Measurements from ENCODE around the gene SATB2. TPM values are rescaled to one million over a fixed set of nuclear protein-coding genes. Genes with fewer than 3 reads are reported as not detected.

The SATB2 gene
- total RNA-seq, 1 donor from 2014 or later, result 4.0 TPM

DNA sequence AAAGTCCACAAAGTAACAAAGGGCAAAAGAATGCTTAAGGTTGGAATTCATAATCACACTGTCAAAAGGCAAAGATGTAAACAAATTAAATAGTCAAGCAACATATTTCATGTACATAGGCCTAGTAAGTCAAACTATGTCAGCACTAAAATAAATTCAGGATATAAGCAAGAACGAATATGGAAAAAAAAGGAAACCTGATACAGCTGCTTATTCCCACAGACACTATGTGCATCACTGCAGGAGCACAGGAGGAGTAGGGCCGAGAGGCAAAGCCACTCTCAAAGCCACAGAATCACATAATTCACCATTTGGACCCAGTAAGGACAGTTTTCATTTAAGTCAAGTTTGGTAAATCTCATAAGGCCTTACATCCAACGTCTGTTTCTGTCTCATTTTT, 116.6 kb downstream of the SATB2 start:
- H3K27me3 Mint-ChIP-seq (ENCODE audit: low read depth), result no peaks in the 10 kb centered on the region
- no peak overlapping the region for H3K27ac Mint-ChIP-seq
- H3K36me3 Mint-ChIP-seq, result no peaks in the 10 kb centered on the region

DNA sequence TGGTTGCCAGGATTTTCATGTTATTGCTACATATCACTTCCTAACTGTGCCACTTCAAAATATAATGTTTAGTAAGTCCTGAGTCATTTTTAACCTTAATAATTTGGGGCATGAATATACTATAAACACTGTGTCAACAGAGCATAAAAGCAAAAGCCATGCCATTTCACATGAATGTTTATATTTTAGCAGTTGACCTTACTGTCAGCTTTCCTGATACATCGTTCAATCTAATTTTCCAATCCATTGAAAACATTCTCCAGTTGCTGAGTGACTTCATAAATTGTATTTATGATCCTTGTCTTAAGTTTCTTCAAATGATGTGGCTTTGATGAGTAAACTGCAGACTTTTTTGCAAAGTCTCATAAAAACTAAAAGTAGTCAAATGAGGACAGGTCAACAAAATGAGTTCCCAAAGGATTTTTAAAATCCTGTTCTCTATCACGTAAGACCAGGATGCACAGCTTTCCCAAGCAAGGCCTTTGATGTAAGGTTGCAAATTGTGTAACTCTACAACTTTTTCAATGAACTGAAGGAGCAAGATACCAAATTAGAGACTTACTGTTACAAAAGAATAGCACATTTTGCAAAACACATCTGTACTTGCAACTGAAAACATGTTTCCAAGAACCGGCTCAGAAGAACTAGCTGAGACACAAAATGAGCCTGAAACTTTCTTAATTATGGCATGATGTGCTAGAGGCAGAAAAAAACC, 117.7 kb downstream of the SATB2 start:
- Mint-ChIP-seq H3K4me1 (no peaks in the 10 kb centered on the region), H3K36me3 (no peaks in the 10 kb centered on the region), H3K27me3 (ENCODE audit: low read depth) (no peaks in the 10 kb centered on the region), H3K27ac (no peak overlapping the region), H3K4me3 (no peak overlapping the region), H3K9me3 (no peaks in the 10 kb centered on the region)
- DNase-seq (ENCODE audit: low spot score in 2 of 2, unreplicated experiment in 2 of 2), result no peak
- TF ChIP-seq CTCF (IDR thresholded peaks at IDR 0.05; ENCODE audit: unreplicated experiment), result no peak

More for the DNA sequence above, 116.6 kb downstream of the SATB2 start:
- no peak for DNase-seq (ENCODE audit: low spot score in 2 of 2, unreplicated experiment in 2 of 2)
- H3K4me3 Mint-ChIP-seq, result no peak overlapping the region
- TF ChIP-seq CTCF (IDR thresholded peaks at IDR 0.05; ENCODE audit: unreplicated experiment), result no peak
- no peaks in the 10 kb centered on the region for H3K9me3 Mint-ChIP-seq
- no peaks in the 10 kb centered on the region for H3K4me1 Mint-ChIP-seq

DNA sequence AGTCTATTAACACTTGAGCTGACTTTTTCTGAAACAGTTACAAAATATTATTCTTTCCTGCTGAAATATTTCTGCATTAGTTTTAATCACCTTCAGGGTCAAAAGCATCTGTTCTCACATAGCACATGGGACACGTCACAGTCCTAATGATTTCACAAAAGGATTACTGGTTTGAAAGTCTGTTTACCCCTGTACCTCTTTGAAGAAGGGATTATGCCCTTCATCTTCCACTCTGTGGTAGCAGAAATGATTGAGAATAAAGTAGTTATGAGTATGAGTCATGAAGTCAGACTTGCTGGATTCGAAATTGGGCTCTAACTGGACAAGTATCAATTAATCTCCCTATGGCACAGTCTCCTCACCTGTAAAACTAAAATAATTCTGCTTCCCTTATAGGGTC, 121.2 kb downstream of the SATB2 start:
- DNase-seq (ENCODE audit: low spot score in 2 of 2, unreplicated experiment in 2 of 2), result no peak
- Mint-ChIP-seq H3K36me3 (no peaks in the 10 kb centered on the region), H3K4me1 (peaks cover under 1% of the 10 kb centered on the region), H3K9me3 (no peaks in the 10 kb centered on the region), H3K27me3 (ENCODE audit: low read depth) (peaks cover 2% of the 10 kb centered on the region), H3K4me3 (no peak overlapping the region), H3K27ac (no peak overlapping the region)
- TF ChIP-seq CTCF (IDR thresholded peaks at IDR 0.05; ENCODE audit: unreplicated experiment), result no peak

GRCh38 chr2:199335502-199335901, 122.2 kb downstream of the SATB2 start:
- no peak overlapping the region for H3K27ac Mint-ChIP-seq
- H3K36me3 Mint-ChIP-seq, result no peaks in the 10 kb centered on the region
- DNase-seq (ENCODE audit: low spot score in 2 of 2, unreplicated experiment in 2 of 2), result no peak
- H3K4me3 Mint-ChIP-seq, result no peak overlapping the region
- no peaks in the 10 kb centered on the region for H3K9me3 Mint-ChIP-seq
- peaks cover 4% of the 10 kb centered on the region for H3K27me3 Mint-ChIP-seq (ENCODE audit: low read depth)
- peaks cover 2% of the 10 kb centered on the region for H3K4me1 Mint-ChIP-seq
- no peak for TF ChIP-seq CTCF (IDR thresholded peaks at IDR 0.05; ENCODE audit: unreplicated experiment)

GRCh38 chr2:199329466-199329865, 128.3 kb downstream of the SATB2 start:
- no peak overlapping the region for H3K27ac Mint-ChIP-seq
- peaks cover 2% of the 10 kb centered on the region for H3K4me1 Mint-ChIP-seq
- no peaks in the 10 kb centered on the region for H3K9me3 Mint-ChIP-seq
- no peak overlapping the region for H3K4me3 Mint-ChIP-seq
- TF ChIP-seq CTCF (IDR thresholded peaks at IDR 0.05; ENCODE audit: unreplicated experiment), result no peak
- peaks cover 2% of the 10 kb centered on the region for H3K27me3 Mint-ChIP-seq (ENCODE audit: low read depth)
- DNase-seq (ENCODE audit: low spot score in 2 of 2, unreplicated experiment in 2 of 2), result no peak
- no peaks in the 10 kb centered on the region for H3K36me3 Mint-ChIP-seq

Data from mesothelial cell of epicardium (in vitro differentiated cells).